Endothelial cell of umbilical vein (primary cell): ENCODE measurements around the gene BLACAT1. TPM values are rescaled to one million over a fixed set of nuclear protein-coding genes. Genes with fewer than 3 reads are reported as not detected.
"Not testable (repeated sequence)": the region's sequence is repeated elsewhere in the genome, so short reads cannot be mapped to it uniquely, and the experiment has no call there.

Experiments
- BruUV-seq: library from RNA; stranded (reverse); fragments of 400-500 nt; replicated peaks from 2 replicates; lab custom pipeline; 2021; lab: Mats Ljungman, UMichigan
- CTCF ChIA-PET: fragments of 300-600, 350-600 bp; sonication (Branson Sonifier 250); formaldehyde crosslinking; loops from one replicate; lab custom pipeline; 2021; ENCODE audit warnings: antibody characterized with exemption, inconsistent platforms; lab: Charles Lee
- POLR2A ChIA-PET: fragments of 300-600, 350-600 bp; sonication (Branson Sonifier 250); formaldehyde crosslinking; loops from one replicate; lab custom pipeline; 2021; ENCODE audit warnings: antibody characterized with exemption, inconsistent platforms; lab: Charles Lee
- DNase-seq: peaks from one replicate; pipeline ENCODE4 v3.0.0-alpha.2; 2011; ENCODE audit warnings: low read depth, low spot score
- FAIRE-seq: peaks from 2 replicates; lab custom pipeline; 2011; peaks lifted over from hg19 to GRCh38; lab: Jason Lieb, UNC
- H2AFZ ChIP-seq: 2 replicates; pipeline ENCODE4 v1.6.0; 2012; ENCODE audit warnings: low read depth, low read length, control low read depth, inconsistent platforms
- H3K27ac ChIP-seq: 2 replicates; pipeline ENCODE4 v1.5.1; 2011; ENCODE audit warnings: low read depth, mild to moderate bottlenecking, control low read depth, low read length, moderate library complexity; ENCODE audit not compliant: insufficient read depth
- H3K27me3 ChIP-seq, 2 experiments: 2 replicates each; pipeline versions ENCODE4 v1.6.0 to v1.6.1; 2011; ENCODE audit warnings: low read length in 2 of 2, mixed read lengths in 1 of 2; ENCODE audit not compliant: control insufficient read depth in 2 of 2, insufficient read depth in 2 of 2
- H3K36me3 ChIP-seq, 2 experiments: 2 replicates in 1 of 2; 3 replicates in 1 of 2; pipeline ENCODE4 v1.5.1; 2011; ENCODE audit warnings: low read length in 2 of 2, mild to moderate bottlenecking in 1 of 2, moderate library complexity in 1 of 2; ENCODE audit not compliant: control insufficient read depth in 2 of 2, insufficient read depth in 2 of 2; ENCODE audit errors: extremely low read depth in 1 of 2
- H3K4me1 ChIP-seq: 3 replicates; pipeline ENCODE4 v1.5.1; 2011; ENCODE audit warnings: mild to moderate bottlenecking, low read length; ENCODE audit not compliant: control insufficient read depth, insufficient read depth; ENCODE audit errors: extremely low read depth
- H3K4me2 ChIP-seq: 2 replicates; pipeline ENCODE4 v1.6.1; 2011; ENCODE audit warnings: low read length, control low read depth, mixed read lengths; ENCODE audit not compliant: insufficient read depth
- H3K4me3 ChIP-seq, 3 experiments: fragments of 200-600 bp in 1 of 3; sonication (generic), shearing (Covaris generic) in 1 of 3; replicated peaks in 1 of 3; 2 replicates each; pipeline ENCODE4 v1.5.1; 2011 to 2016; ENCODE audit warnings: control low read depth in 3 of 3, low read length in 3 of 3, mild to moderate bottlenecking in 2 of 3, inconsistent platforms in 1 of 3, low read depth in 1 of 3, moderate library complexity in 1 of 3; ENCODE audit not compliant: insufficient read depth in 1 of 3
- H3K79me2 ChIP-seq: 2 replicates; pipeline ENCODE4 v1.6.0; 2012; ENCODE audit warnings: low read length, inconsistent platforms; ENCODE audit not compliant: control insufficient read depth, insufficient read depth
- H3K9ac ChIP-seq: replicated peaks from 2 replicates; pipeline ENCODE3; 2011; ENCODE audit warnings: low read length, control low read depth; ENCODE audit not compliant: insufficient read depth; ENCODE audit errors: extremely low read depth
- H3K9me1 ChIP-seq: replicated peaks from 3 replicates; pipeline ENCODE4 v1.6.0; 2011; ENCODE audit warnings: mild to moderate bottlenecking, low read length; ENCODE audit not compliant: control insufficient read depth, insufficient read depth; ENCODE audit errors: extremely low read depth
- H3K9me3 ChIP-seq: replicated peaks from 2 replicates; pipeline ENCODE4 v1.5.1; 2012; ENCODE audit warnings: low read length, inconsistent platforms; ENCODE audit not compliant: control insufficient read depth, insufficient read depth
- H4K20me1 ChIP-seq: replicated peaks from 2 replicates; pipeline ENCODE3; 2011; ENCODE audit warnings: mild to moderate bottlenecking, low read length; ENCODE audit not compliant: control insufficient read depth, insufficient read depth; ENCODE audit errors: extremely low read depth
- EZH2 ChIP-seq: IDR thresholded peaks from 2 replicates; pipeline ENCODE4 v1.6.1; 2012; ENCODE audit warnings: borderline replicate concordance, low read depth, mild to moderate bottlenecking, moderate library complexity, low read length, inconsistent platforms; ENCODE audit not compliant: severe bottlenecking
- GATA2 ChIP-seq: IDR thresholded peaks from 2 replicates; pipeline ENCODE4 v1.7.0; 2011; ENCODE audit warnings: low read depth, mild to moderate bottlenecking, moderate library complexity, mixed read lengths, low read length; ENCODE audit not compliant: insufficient read length, insufficient read depth
- MAX ChIP-seq: IDR thresholded peaks from 2 replicates; pipeline ENCODE4 v1.6.1; 2011; ENCODE audit not compliant: insufficient read depth, insufficient read length
- MYC ChIP-seq: IDR thresholded peaks from one replicate; pipeline ENCODE4 v1.6.1; 2011; ENCODE audit warnings: mild to moderate bottlenecking, low read depth, low read length
- POLR2A ChIP-seq: IDR thresholded peaks from 2 replicates; pipeline ENCODE4 v1.6.1; 2012; ENCODE audit warnings: low read depth, mild to moderate bottlenecking, control low read depth, low read length
- dilution Hi-C: fragments of 300-500 bp; cut with MboI; formaldehyde crosslinking; loops from one replicate; pipeline ENCODE4 v1.15.0; 2019; ENCODE audit warnings: low sequenced_read_pairs; ENCODE audit not compliant: extremely low pct_ligation_motif_present
- intact Hi-C: fragments of 100-400 bp; cut with micrococcal nuclease; formaldehyde crosslinking; loops from one replicate; pipeline ENCODE4 v1.10.0; 2022
- polyA plus RNA-seq, 4 experiments: library from polyadenylated mRNA; depleted of rRNA in 3 of 4; stranded (reverse) in 3 of 4; unstranded in 1 of 4; fragments of >200 nt; gene quantifications; 2 replicates each; pipeline versions ENCODE4 v1.2.1 to v1.2.3, GENCODE V29; 2011 to 2012; ENCODE audit warnings: missing spikeins in 1 of 4
- total RNA-seq: library from RNA; stranded (reverse); gene quantifications from 2 replicates; pipeline ENCODE4 v1.2.3, GENCODE V29; 2021
- TF ChIP-seq, protein P1 (sequence below), 2 donors: IDR thresholded peaks; 1 replicate in 1 of 2; 2 replicates in 1 of 2; pipeline ENCODE4 v1.5.1; 2011; ENCODE audit warnings: low read length in 2 of 2, mild to moderate bottlenecking in 2 of 2, moderate library complexity in 2 of 2, control low read depth in 1 of 2, inconsistent platforms in 1 of 2, low read depth in 1 of 2; ENCODE audit not compliant: insufficient read depth in 1 of 2; ENCODE audit errors: extremely low read depth in 1 of 2

Gene BLACAT1
- total and polyA plus RNA-seq, 2 donors (not counting 3 experiments of a cell fraction or from before 2014, with no cell fraction given) = not detected

DNA sequence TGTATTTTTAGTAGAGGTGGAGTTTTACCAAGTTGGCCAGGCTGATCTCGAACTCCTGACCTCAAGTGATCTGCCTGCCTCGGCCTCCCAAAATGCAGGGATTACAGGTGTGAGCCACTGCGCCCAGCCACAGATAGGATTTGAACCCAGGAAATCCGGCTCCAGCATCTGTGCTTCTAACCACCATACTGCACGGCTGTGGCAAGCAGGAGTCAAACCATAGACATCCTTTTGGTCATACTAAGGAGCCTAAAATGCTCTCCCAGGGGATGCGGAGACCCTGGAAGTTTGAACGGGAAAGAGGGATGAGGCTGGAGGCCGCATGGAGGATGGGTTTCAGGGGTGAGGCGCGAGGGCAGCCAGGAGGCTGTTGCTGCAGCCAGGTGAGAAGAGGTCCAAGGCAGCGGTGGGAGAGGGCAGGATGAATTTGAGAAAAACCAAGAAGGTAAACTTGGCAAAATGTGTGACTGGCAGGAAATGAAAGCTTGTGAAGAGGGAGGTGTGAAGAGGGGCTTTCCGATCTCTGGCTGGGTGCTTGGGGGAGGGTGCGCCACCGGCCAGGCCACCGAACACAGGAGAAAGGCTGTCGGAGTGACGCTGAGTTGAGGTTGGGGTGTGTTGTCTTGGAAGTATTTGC is 24.6 kb upstream of the BLACAT1 start:
- Histone ChIP-seq H3K9ac (no peak overlapping the region), H3K36me3 (no peaks in the 10 kb centered on the region), H4K20me1 (no peaks in the 10 kb centered on the region), H2AFZ (no peak overlapping the region), H3K9me3 (no peaks in the 10 kb centered on the region), H3K27me3 (peaks cover 7% of the 10 kb centered on the region in 2 experiments), H3K4me2 (no peak overlapping the region), H3K79me2 (no peaks in the 10 kb centered on the region), H3K4me3 (no peak overlapping the region), H3K9me1 (no peaks in the 10 kb centered on the region), H3K4me1 (no peaks in the 10 kb centered on the region), H3K27ac (no peak overlapping the region)
- DNase-seq (no peak), FAIRE-seq (no peak)
- ChIA-PET POLR2A (no interaction called here), CTCF (interaction anchor here (3.1 kb wide), 1 partner anchor 126 kb away, joined by 15 read pairs; no protein-coding TSS in a partner anchor)
- no peak for TF ChIP-seq POLR2A
- no peak for TF ChIP-seq EZH2
- no peak for TF ChIP-seq GATA2
- no peak for TF ChIP-seq MAX
- no peak for TF ChIP-seq MYC
- TF ChIP-seq, protein P1, sequence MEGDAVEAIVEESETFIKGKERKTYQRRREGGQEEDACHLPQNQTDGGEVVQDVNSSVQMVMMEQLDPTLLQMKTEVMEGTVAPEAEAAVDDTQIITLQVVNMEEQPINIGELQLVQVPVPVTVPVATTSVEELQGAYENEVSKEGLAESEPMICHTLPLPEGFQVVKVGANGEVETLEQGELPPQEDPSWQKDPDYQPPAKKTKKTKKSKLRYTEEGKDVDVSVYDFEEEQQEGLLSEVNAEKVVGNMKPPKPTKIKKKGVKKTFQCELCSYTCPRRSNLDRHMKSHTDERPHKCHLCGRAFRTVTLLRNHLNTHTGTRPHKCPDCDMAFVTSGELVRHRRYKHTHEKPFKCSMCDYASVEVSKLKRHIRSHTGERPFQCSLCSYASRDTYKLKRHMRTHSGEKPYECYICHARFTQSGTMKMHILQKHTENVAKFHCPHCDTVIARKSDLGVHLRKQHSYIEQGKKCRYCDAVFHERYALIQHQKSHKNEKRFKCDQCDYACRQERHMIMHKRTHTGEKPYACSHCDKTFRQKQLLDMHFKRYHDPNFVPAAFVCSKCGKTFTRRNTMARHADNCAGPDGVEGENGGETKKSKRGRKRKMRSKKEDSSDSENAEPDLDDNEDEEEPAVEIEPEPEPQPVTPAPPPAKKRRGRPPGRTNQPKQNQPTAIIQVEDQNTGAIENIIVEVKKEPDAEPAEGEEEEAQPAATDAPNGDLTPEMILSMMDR (IDR thresholded peaks at IDR 0.05; ENCODE audit: extremely low read depth in 1 of 2, insufficient read depth in 1 of 2, low read depth in 1 of 2, low read length in 2 of 2) = no peak
- dilution Hi-C loops = no loop called here
- BruUV-seq = no TSS peak
- intact Hi-C loops = no loop called here

- H3K27me3 ChIP-seq, H3K27ac ChIP-seq, H2AFZ ChIP-seq, dilution Hi-C loops, H3K4me1 ChIP-seq, H3K4me2 ChIP-seq, H3K9ac ChIP-seq, H3K36me3 ChIP-seq, DNase-seq, H3K79me2 ChIP-seq, FAIRE-seq, H3K4me3 ChIP-seq, POLR2A ChIA-PET, H4K20me1 ChIP-seq, H3K9me3 ChIP-seq, H3K9me1 ChIP-seq, intact Hi-C loops, BruUV-seq: not testable (repeated sequence)
- CTCF ChIA-PET = interaction anchor here (1.4 to 3.1 kb wide), 4 partner anchors 8 to 125 kb away, joined by 5 to 15 read pairs (median 8); no protein-coding TSS in a partner anchor
Measured at GRCh38 chr1:205478985-205479384, 23.1 kb upstream of the BLACAT1 start.
